Thyroid gland (tissue), 4 donors: ENCODE measurements around the gene OR6N1. TPM values are rescaled to one million over a fixed set of nuclear protein-coding genes. Genes with fewer than 3 reads are reported as not detected.

Experiments used
- DNase-seq, 2 donors: peaks; one replicate each; pipeline ENCODE4 v3.0.0-alpha.2; 2019
- H3K27ac ChIP-seq, 3 donors: fragments of 200-600 bp; sonication (generic); 1 replicate in 2 of 3; 2 replicates in 1 of 3; pipeline ENCODE4 v1.5.1; 2016 to 2019; ENCODE audit warnings: mild to moderate bottlenecking in 1 of 3, moderate library complexity in 1 of 3
- H3K27me3 ChIP-seq: fragments of 200-600 bp; sonication (generic); one replicate; pipeline ENCODE4 v1.5.1; 2019
- H3K36me3 ChIP-seq, 2 donors: fragments of 200-600 bp; sonication (generic); one replicate each; pipeline ENCODE4 v1.5.1; 2016 to 2019
- H3K4me1 ChIP-seq, 2 donors: fragments of 200-600 bp; sonication (generic); one replicate each; pipeline ENCODE4 v1.5.1; 2017 to 2019
- H3K4me3 ChIP-seq, 3 donors: fragments of 200-600 bp; sonication (generic); replicated peaks in 1 of 3; 1 replicate in 2 of 3; 2 replicates in 1 of 3; pipeline ENCODE4 v1.5.1; 2016; ENCODE audit warnings: mild to moderate bottlenecking in 1 of 3
- H3K9me3 ChIP-seq: fragments of 200-600 bp; sonication (generic); one replicate; pipeline ENCODE4 v1.5.1; 2017
- CTCF ChIP-seq, 6 experiments: fragments of 200-600 bp in 3 of 6; fragments of 450-650 bp in 3 of 6; sonication (generic) in 3 of 6; IDR thresholded peaks; one replicate each; pipeline ENCODE4 v1.5.1; 2016 to 2019; ENCODE audit warnings: antibody characterized with exemption in 6 of 6, mild to moderate bottlenecking in 2 of 6, inconsistent platforms in 1 of 6, moderate library complexity in 1 of 6
- POLR2A ChIP-seq, 2 donors: fragments of 450-650 bp; IDR thresholded peaks; one replicate each; pipeline ENCODE4 v1.6.1; 2017; ENCODE audit warnings: antibody characterized with exemption in 2 of 2, mild to moderate bottlenecking in 2 of 2, moderate library complexity in 1 of 2
- WGBS, 2 donors: methylation state at CpG; one replicate each; pipeline ENCODE4 v1.1.5; 2017; 5-methylcytosine and 5-hydroxymethylcytosine counted together
- intact Hi-C: fragments of 100-400 bp; cut with DNase I; formaldehyde crosslinking; loops from one replicate; pipeline ENCODE4 v1.15.1; 2023
- total RNA-seq, 4 donors: library from RNA; depleted of rRNA; stranded (reverse); fragments of >200 nt; gene quantifications; one replicate each; pipeline ENCODE4 v1.2.3, GENCODE V29; 2016

OR6N1 gene
- total RNA-seq, 4 donors from 2014 or later = not detected

GRCh38 chr1:158818560-158818959 lies 46.6 kb upstream of the OR6N1 start:
- H3K4me3 ChIP-seq = no peak overlapping the region
- no peaks in the 10 kb centered on the region for H3K36me3 ChIP-seq
- TF ChIP-seq CTCF (IDR thresholded peaks at IDR 0.05) = no peak
- TF ChIP-seq POLR2A (IDR thresholded peaks at IDR 0.05) = no peak
- no peak overlapping the region for H3K27ac ChIP-seq
- no peaks in the 10 kb centered on the region for H3K27me3 ChIP-seq
- 100% methylated on average over 1 of the region's 1 CpG for WGBS, 2 donors
- intact Hi-C loops = no loop called here
- no peaks in the 10 kb centered on the region for H3K9me3 ChIP-seq
- no peak for DNase-seq
- H3K4me1 ChIP-seq = no peaks in the 10 kb centered on the region

- Histone ChIP-seq H3K4me3 (no peak overlapping the region), H3K36me3 (no peaks in the 10 kb centered on the region), H3K27ac (no peak overlapping the region), H3K27me3 (no peaks in the 10 kb centered on the region), H3K4me1 (no peaks in the 10 kb centered on the region), H3K9me3 (no peaks in the 10 kb centered on the region)
- DNase-seq = no peak
- TF ChIP-seq CTCF (IDR thresholded peaks at IDR 0.05) = no peak
- TF ChIP-seq POLR2A (IDR thresholded peaks at IDR 0.05) = no peak
- intact Hi-C loops = no loop called here
- WGBS, 2 donors = 0 to 94% methylated on average over 1 of the region's 1 CpG
These were observed 43.0 kb upstream of the OR6N1 start for GRCh38 chr1:158814970-158815369.

GRCh38 chr1:158813164-158813563 lies 41.2 kb upstream of the OR6N1 start:
- WGBS, 2 donors = 68% methylated on average over 3 of the region's 3 CpGs
- Histone ChIP-seq H3K4me1 (no peaks in the 10 kb centered on the region), H3K27me3 (no peaks in the 10 kb centered on the region), H3K9me3 (no peaks in the 10 kb centered on the region), H3K4me3 (no peak overlapping the region), H3K36me3 (no peaks in the 10 kb centered on the region), H3K27ac (no peak overlapping the region)
- DNase-seq = no peak
- TF ChIP-seq POLR2A (IDR thresholded peaks at IDR 0.05) (no peak), CTCF (IDR thresholded peaks at IDR 0.05) (no peak)
- intact Hi-C loops = no loop called here

GRCh38 chr1:158812336-158812735 lies 40.3 kb upstream of the OR6N1 start:
- H3K27me3 ChIP-seq = no peaks in the 10 kb centered on the region
- intact Hi-C loops = no loop called here
- H3K36me3 ChIP-seq = no peaks in the 10 kb centered on the region
- H3K27ac ChIP-seq = no peak overlapping the region
- H3K4me1 ChIP-seq = no peaks in the 10 kb centered on the region
- WGBS, 2 donors = 69 to 71% methylated on average over 2 of the region's 2 CpGs
- no peaks in the 10 kb centered on the region for H3K9me3 ChIP-seq
- DNase-seq = no peak
- TF ChIP-seq POLR2A (IDR thresholded peaks at IDR 0.05) (no peak), CTCF (IDR thresholded peaks at IDR 0.05) (no peak)
- no peak overlapping the region for H3K4me3 ChIP-seq

GRCh38 chr1:158810311-158810710 lies 38.3 kb upstream of the OR6N1 start:
- intact Hi-C loops = no loop called here
- TF ChIP-seq CTCF (IDR thresholded peaks at IDR 0.05) = no peak
- TF ChIP-seq POLR2A (IDR thresholded peaks at IDR 0.05) = no peak
- H3K4me1 ChIP-seq = no peaks in the 10 kb centered on the region
- no peaks in the 10 kb centered on the region for H3K27me3 ChIP-seq
- DNase-seq = no peak
- H3K9me3 ChIP-seq = no peaks in the 10 kb centered on the region
- no peak overlapping the region for H3K27ac ChIP-seq
- no peaks in the 10 kb centered on the region for H3K36me3 ChIP-seq
- no peak overlapping the region for H3K4me3 ChIP-seq
- WGBS, 2 donors = 76 to 80% methylated on average over 4 of the region's 4 CpGs
